ENCODE data around the gene LRRC14B.
"Not testable (repeated sequence)": the region's sequence is repeated elsewhere in the genome, so short reads cannot be mapped to it uniquely, and the experiment has no call there.

- not testable (repeated sequence) for TF ChIP-seq EZH2 (IDR thresholded peaks at IDR 0.05; ENCODE audit: insufficient read depth, poor library complexity, severe bottlenecking); EZH2phosphoT487 (IDR thresholded peaks at IDR 0.05; ENCODE audit: insufficient read depth, low read depth)
These were observed 49.3 kb downstream of the LRRC14B start for GRCh38 chr5:240550-240949.
